ENCODE results near the gene TTC3.

The TTC3 gene

DNA sequence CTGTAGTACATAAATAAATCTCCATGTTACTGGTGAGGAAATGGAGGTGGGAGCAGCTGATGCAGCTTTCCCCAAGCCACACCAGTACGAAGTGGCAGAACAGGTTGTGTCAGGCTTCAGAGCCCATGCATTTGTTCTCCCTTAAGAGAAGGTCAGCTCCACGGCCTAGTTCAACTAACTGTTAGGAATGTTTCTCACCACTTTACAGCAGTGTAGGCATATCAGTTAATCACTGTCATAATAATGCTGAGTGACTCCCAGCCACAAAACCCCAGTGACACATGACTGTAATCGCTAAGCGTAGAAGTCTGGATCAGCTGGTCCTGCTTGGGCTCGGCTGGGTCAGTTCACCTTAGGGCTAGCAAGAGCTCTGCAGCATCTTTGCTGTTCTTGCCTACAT is 103.7 kb downstream of the TTC3 start:
- no peak overlapping the region for H3K4me3 ChIP-seq (ENCODE audit: low read depth, low read length)
- no peak for DNase-seq (ENCODE audit: low read depth)
- TF ChIP-seq, protein P1, sequence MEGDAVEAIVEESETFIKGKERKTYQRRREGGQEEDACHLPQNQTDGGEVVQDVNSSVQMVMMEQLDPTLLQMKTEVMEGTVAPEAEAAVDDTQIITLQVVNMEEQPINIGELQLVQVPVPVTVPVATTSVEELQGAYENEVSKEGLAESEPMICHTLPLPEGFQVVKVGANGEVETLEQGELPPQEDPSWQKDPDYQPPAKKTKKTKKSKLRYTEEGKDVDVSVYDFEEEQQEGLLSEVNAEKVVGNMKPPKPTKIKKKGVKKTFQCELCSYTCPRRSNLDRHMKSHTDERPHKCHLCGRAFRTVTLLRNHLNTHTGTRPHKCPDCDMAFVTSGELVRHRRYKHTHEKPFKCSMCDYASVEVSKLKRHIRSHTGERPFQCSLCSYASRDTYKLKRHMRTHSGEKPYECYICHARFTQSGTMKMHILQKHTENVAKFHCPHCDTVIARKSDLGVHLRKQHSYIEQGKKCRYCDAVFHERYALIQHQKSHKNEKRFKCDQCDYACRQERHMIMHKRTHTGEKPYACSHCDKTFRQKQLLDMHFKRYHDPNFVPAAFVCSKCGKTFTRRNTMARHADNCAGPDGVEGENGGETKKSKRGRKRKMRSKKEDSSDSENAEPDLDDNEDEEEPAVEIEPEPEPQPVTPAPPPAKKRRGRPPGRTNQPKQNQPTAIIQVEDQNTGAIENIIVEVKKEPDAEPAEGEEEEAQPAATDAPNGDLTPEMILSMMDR (IDR thresholded peaks at IDR 0.05; ENCODE audit: insufficient read depth, low read depth, low read length, missing control alignments) = no peak

DNA sequence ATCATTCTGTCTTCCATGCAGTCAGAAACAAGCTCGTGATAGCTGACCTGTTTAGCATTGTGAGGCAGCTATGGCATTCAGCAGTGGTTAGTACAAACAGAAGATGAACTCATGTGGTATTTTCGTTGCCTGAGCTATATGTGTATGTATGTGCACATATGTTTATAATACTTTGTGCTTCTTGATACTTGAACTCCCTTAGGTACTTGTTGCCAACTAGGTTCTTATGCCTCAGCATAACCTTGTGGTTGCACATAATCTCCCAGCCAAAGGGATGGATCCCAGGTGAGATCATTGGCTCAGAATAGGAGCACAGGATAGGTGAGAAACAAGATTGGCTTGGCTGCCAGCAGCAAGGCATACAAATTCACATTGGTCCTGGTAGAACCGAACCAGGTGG is 108.0 kb downstream of the TTC3 start:
- no peak for DNase-seq (ENCODE audit: low read depth)
- no peak overlapping the region for H3K4me3 ChIP-seq (ENCODE audit: low read depth, low read length)
- TF ChIP-seq, protein P1 (IDR thresholded peaks at IDR 0.05; ENCODE audit: insufficient read depth, low read depth, low read length, missing control alignments) = no peak

DNA sequence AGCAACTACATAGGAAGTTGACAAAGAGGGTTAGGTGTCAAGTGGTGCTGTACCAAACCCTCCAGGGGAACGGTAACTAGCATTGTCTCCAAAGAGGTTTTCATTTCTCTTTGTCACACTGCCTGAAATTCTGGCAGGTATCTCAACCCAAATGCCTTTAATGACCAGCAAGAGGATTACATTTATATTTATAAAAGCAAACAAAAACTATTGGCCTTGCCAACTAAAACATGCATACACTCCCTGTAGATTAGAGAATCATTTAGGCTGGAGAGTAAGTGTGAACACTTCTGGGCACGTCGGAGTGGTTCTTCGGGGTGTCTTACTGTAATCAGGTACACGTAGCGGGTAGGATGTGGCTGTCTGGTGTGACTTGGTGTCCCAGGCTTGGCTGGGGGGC is 109.2 kb downstream of the TTC3 start:
- H3K4me3 ChIP-seq (ENCODE audit: low read depth, low read length) = no peak overlapping the region
- TF ChIP-seq, protein P1 (IDR thresholded peaks at IDR 0.05; ENCODE audit: insufficient read depth, low read depth, low read length, missing control alignments) = no peak
- no peak for DNase-seq (ENCODE audit: low read depth)

DNA sequence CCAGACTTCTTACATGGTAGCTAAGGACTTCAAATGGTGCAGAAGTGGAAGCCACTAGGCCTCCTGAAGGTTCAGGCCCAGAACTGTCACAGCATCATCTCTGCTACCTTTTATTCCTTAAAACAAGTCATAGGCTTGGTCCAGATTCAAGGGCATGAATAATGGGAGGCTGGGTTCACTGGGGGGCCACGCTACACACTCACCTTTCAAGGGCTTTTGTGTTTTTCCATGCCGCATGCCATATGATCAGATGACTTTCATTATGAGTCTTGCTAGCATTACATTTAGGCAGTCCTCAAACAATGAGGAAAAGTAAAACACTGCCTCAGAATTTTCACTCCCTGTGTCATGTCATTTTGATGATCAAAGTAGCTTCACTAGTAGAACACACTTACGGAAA is 110.7 kb downstream of the TTC3 start:
- DNase-seq (ENCODE audit: low read depth) = no peak
- TF ChIP-seq, protein P1 (IDR thresholded peaks at IDR 0.05; ENCODE audit: insufficient read depth, low read depth, low read length, missing control alignments) = no peak
- no peak overlapping the region for H3K4me3 ChIP-seq (ENCODE audit: low read depth, low read length)

GRCh38 chr21:37184784-37185593 is 111.9 kb downstream of the TTC3 start:
- TF ChIP-seq, protein P1 (IDR thresholded peaks at IDR 0.05; ENCODE audit: insufficient read depth, low read depth, low read length, missing control alignments) = no peak
- H3K4me3 ChIP-seq (ENCODE audit: low read depth, low read length) = no peak overlapping the region
- peak; percentile 34 for DNase-seq (ENCODE audit: low read depth)

GRCh38 chr21:37186983-37187382 is 113.9 kb downstream of the TTC3 start:
- DNase-seq (ENCODE audit: low read depth) = no peak
- TF ChIP-seq, protein P1 (IDR thresholded peaks at IDR 0.05; ENCODE audit: insufficient read depth, low read depth, low read length, missing control alignments) = no peak
- no peak overlapping the region for H3K4me3 ChIP-seq (ENCODE audit: low read depth, low read length)

GRCh38 chr21:37188825-37189224 is 115.8 kb downstream of the TTC3 start:
- TF ChIP-seq, protein P1 (IDR thresholded peaks at IDR 0.05; ENCODE audit: insufficient read depth, low read depth, low read length, missing control alignments) = no peak
- DNase-seq (ENCODE audit: low read depth) = no peak
- no peak overlapping the region for H3K4me3 ChIP-seq (ENCODE audit: low read depth, low read length)

All from GM12865 (cell line).